Esophagus muscularis mucosa (tissue), 3 donors: ENCODE measurements around the gene ATP10A.

Source experiments
- POLR2A ChIP-seq: fragments of 450-650 bp; IDR thresholded peaks from one replicate; pipeline ENCODE4 v1.6.1; 2017; ENCODE audit warnings: antibody characterized with exemption, moderate library complexity, mild to moderate bottlenecking, low read depth
- POLR2AphosphoS5 ChIP-seq, 2 donors: sonication (generic); formaldehyde crosslinking; IDR thresholded peaks; one replicate each; pipeline ENCODE4 v1.6.1; 2017; ENCODE audit warnings: antibody characterized with exemption in 2 of 2
- TF ChIP-seq, protein P1 (sequence below), 3 experiments: fragments of 200-600 bp in 2 of 3; fragments of 450-650 bp in 1 of 3; sonication (generic) in 2 of 3; IDR thresholded peaks; one replicate each; pipeline ENCODE4 v1.5.1; 2017 to 2019; ENCODE audit warnings: antibody characterized with exemption in 3 of 3, mild to moderate bottlenecking in 2 of 3, moderate library complexity in 1 of 3

GRCh38 chr15:25725758-25726157, 137.4 kb downstream of the ATP10A start:
- TF ChIP-seq, protein P1, sequence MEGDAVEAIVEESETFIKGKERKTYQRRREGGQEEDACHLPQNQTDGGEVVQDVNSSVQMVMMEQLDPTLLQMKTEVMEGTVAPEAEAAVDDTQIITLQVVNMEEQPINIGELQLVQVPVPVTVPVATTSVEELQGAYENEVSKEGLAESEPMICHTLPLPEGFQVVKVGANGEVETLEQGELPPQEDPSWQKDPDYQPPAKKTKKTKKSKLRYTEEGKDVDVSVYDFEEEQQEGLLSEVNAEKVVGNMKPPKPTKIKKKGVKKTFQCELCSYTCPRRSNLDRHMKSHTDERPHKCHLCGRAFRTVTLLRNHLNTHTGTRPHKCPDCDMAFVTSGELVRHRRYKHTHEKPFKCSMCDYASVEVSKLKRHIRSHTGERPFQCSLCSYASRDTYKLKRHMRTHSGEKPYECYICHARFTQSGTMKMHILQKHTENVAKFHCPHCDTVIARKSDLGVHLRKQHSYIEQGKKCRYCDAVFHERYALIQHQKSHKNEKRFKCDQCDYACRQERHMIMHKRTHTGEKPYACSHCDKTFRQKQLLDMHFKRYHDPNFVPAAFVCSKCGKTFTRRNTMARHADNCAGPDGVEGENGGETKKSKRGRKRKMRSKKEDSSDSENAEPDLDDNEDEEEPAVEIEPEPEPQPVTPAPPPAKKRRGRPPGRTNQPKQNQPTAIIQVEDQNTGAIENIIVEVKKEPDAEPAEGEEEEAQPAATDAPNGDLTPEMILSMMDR (IDR thresholded peaks at IDR 0.05), result no peak
- TF ChIP-seq POLR2A (no peak), POLR2AphosphoS5 (IDR thresholded peaks at IDR 0.05) (no peak)
